HG03469 (cell line): Measurements from ENCODE around the gene TIMM8A.

Experiments
- ATAC-seq: cut with Tn5 transposase; IDR thresholded peaks from one replicate; pipeline ENCODE4 v1.9.1; 2021; ENCODE audit warnings: mild to moderate bottlenecking, moderate library complexity, moderate number of reproducible peaks; ENCODE audit not compliant: unreplicated experiment

The TIMM8A gene, protein sequence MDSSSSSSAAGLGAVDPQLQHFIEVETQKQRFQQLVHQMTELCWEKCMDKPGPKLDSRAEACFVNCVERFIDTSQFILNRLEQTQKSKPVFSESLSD

DNA sequence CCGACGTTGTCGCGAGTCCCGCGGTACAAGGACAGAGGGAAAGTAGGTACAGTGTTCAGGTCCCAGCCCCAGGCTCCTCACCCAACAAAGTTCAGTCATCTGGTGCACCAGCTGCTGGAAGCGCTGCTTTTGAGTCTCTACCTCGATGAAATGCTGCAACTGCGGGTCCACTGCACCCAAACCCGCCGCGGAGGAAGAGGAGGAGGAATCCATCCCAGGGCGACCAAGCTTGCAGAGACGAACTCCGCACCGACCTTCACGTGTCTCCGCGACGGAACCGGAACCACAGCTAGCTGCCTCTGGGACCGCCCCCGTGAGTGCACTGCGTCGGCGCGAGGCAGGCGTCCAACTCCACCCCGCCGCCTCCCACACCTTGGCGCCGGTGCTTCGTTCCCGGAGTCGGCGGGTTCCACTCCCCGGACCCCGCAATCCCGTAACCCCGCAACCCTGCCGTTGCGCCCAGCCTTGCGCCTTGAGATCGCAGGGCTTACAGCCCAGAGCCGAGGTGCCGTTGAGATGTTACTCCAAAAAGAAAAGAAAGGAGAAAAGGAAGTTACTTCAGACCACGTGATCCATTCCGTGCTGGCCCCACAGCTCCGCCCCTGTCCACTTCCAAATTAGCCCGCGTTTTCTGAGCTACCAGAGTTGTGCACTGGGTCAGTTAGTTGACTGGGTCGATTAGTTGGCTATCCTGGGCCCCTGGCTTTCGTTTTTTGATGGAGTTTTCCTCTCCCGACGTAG is at the start of gene TIMM8A:
Gene TIMM8A (minus strand): TSS at position 291 of the 741 bp plus-strand sequence. CDS start 78 bp downstream, at position 213.
- peak; percentile 94 for ATAC-seq

DNA sequence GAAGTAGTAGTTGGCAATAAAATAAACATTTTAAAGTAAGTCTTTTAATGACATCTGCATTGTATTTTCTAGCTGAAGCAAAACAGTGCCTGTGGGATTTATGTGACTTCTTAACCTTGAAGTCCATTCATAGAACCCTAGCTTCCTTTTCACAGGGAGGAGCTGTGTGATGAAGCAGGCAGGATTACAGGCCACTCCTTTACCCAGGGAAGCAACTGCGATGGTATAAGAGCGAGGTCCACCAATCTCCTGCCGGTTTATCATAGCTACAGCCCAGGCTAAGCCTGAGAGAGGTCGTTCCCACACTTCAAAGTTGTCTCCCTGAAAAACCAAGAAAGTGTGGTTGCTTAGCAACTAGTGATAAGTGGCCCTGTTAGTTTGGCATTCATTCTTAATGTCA is 49.2 kb upstream of the TIMM8A start:
- no peak for ATAC-seq

DNA sequence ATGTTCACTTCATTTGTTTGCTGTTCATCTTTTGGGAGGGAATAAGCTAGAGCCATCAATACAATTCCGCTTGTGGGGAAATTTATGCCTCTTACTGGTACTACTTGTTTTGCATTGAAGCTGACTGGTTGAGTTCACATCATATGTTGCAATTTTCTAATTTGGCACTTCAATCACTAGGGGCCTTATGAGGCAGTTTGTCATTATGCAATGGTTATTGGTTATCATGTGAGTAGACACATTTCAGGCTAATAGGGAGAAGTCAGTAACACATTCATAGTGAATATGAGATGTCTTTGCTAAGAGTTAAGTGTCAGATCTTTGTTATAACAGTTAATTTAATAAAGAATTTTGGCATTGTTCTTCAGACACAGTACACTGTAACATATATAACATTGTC is 47.2 kb upstream of the TIMM8A start:
- no peak for ATAC-seq

DNA sequence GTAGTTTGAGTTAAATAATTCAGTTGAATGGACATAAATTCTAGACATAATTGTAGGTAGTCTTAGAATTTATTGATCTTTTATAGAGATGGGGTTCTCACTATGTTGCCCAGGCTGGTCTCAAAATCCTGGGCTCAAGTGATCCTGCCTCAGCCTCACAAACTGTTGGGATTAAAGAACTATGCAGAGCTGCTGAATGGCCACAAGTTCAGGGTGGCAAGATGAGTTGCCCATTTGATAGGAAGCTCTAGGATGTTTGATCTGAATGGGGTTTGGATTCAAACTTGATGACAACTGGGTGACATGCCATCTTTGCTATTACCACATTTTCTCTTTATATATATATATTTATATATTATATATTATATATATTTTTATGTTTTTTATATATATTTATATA is 45.8 kb upstream of the TIMM8A start:
- ATAC-seq, result no peak

DNA sequence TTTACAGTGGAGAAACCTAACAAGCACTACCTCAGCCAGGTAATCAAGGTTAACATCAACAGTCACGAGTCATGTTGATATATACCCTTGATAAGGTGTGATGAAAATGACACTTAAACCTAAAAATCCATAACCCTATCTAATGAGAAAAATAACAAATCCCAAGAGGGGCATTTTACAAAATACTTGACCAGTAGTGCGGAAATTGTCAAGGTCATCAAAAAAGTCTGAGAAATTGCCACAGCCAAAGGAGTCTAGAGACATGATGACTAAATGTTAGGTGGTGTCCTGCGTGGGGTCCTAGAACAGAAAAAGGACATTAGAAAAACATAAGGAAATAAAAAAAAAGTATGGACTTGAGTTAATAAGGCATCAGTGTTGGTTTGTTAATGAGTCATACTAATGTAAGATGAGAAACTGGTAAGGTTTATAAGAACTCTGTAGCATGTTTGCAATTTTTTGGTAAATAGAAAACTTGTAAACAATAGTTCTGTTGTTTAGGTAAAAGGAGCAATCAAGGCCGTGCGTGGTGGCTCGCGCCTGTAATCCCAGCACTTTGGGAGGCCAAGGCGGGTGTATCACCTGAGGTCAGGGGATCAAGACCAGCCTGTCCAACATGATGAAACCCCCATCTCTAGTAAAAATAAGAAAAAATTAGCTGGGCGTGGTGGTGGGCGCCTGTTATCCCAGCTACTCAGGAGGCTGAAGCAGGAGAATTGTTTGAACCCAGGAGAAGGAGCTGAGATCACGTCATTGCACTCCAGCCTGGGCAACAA is 45.2 kb upstream of the TIMM8A start:
- no peak for ATAC-seq

DNA sequence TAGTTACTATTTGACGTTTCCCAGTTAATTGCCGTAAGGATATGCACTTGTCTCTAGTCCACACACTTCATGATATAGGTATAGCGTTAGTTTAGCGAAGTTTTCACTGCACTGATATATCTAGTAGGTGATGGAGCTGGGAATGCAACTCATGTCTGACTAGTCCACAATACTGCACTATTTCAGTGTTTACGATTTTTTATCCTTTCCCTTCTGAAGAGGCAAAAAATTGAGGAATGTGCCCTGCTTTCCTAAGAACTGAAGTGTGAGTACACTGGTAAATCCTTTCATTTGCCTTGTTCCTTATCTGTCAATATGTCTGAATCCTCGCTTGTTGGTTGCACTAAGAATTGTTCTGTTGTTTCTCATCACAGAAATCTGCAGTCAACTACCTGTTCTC is 43.3 kb upstream of the TIMM8A start:
- no peak for ATAC-seq

DNA sequence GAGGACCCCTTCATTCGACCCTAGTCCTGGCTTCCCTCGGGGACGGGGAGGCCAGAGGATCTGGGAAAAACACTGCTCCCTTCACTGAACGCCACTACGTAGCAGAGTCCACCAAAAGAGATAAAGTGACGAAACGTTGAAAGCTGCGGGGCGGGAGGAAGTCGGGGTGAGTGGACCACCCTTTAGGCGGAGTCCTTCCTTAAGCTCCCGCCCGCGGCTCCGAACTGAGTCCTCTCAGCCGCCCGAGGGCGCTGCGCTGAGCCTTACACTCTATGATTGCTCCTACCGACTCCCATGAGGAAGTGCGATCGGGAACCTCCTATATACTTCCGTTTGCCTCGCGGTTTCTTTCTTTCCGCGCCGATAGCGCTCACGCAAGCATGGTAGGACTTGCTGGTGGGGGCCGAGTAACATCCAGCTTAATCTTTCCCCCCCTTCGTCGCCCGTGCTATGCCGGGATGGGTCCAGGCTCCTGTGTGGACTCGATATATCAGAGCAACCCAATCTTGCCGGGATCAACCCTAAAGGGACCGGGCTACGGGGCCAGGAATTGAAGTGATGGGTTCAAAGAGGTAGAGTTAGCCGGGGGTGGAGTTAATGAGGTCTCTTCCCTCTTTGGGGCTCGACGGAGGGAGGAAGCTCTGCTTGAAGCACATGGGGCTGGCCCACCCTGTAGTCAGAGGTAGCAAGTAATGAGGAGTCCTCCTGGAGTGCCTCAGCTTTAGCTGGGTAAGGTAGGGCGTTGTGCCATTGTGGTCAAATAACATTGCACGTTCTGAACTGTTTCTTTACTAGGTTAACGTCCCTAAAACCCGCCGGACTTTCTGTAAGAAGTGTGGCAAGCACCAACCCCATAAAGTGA is 42.4 kb upstream of the TIMM8A start, which contains the start of gene RPL36A:
Gene RPL36A (plus strand): TSS at position 348 of the 862 bp plus-strand sequence. CDS start 33 bp downstream, at position 381.
- ATAC-seq, result peak; percentile 86

- no peak for ATAC-seq
Observed at GRCh38 chrX:101388604-101389003, 40.1 kb upstream of the TIMM8A start.

- ATAC-seq, result no peak
Observed at GRCh38 chrX:101386542-101386885, 38.0 kb upstream of the TIMM8A start.

- peak; percentile 41 for ATAC-seq
Observed at GRCh38 chrX:101385795-101386541, 37.4 kb upstream of the TIMM8A start, which contains the start of gene BTK. TSS of gene BTK (minus strand) at chrX:101386191. CDS start at chrX:101375284, 10,907 bp downstream.

DNA sequence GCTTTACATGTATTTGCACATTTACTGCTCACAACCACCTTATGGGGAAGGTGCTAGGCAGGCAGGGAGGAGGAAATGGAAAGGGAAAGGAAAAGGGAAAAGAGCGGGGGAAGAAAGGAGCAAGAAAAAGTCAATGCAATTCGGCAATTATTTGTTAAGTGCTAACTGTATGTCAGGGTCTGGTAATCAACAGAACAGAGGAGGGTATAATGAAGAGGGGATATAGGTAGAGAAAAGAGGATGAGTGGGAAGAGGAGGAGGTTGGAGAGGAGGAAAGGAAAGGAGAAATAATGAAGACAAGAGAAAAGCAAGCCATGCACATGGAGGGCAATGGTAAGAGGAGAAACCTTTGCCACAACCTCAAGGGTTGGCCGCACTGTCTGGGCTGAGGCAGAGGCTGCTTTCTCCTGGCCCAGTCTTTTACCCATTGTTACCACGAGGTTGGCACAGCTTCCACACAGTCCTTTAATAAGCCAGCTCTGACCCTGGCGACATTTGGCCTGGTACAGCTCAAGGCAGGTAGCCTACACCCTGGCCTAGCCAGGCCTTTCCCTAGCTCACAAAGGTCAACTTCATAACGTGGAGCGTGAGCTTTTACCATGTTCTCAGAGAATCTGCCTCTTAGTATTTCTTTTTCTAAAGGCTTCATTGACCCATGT is 36.6 kb upstream of the TIMM8A start:
- no peak for ATAC-seq

GRCh38 chrX:101383679-101384205 is 35.2 kb upstream of the TIMM8A start:
- ATAC-seq, result peak; percentile 81

DNA sequence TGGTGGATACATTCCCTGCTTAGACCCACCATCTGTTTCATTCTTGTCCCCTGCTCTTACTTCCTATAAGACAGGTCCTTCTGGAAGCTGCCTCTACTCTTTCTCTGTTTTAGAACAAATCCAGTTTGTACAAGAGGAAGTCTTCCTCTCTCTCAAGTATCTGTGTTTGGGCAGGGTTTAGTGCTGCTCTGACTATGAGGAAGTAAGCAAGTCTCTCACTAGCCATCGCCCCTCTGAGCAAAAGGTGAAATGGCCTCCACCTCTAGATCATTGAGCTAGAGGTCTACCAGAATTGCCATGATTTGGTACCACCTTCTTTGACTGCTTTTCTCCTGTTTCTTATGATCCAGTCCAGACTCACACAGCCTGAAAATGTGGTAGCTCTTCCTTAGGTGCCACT is 29.0 kb upstream of the TIMM8A start:
- no peak for ATAC-seq

GRCh38 chrX:101370888-101371504 is 22.5 kb upstream of the TIMM8A start:
- no peak for ATAC-seq

GRCh38 chrX:101369687-101370086 is 21.1 kb upstream of the TIMM8A start:
- no peak for ATAC-seq

DNA sequence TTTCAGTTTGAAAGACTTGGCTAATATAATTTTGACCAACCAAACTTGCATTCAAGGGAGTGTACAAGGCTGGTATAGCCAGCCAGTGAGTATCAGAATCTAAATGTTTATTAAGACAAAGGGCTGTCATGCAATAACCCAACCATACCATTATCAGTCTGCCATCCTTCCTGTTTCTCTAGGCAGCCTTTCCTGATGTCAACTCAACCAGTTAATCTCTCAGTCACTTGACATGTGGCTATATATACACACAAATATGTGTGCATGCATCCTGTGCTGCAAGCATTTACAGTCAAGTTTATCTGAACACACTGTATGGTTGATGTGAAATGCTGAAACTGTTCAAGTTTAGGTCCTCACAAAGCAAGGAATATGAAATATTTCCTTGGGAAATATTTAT is 20.3 kb upstream of the TIMM8A start:
- ATAC-seq, result no peak

- no peak for ATAC-seq
Observed at GRCh38 chrX:101365301-101365795, 16.8 kb upstream of the TIMM8A start.

GRCh38 chrX:101362757-101363156 is 14.2 kb upstream of the TIMM8A start:
- ATAC-seq, result no peak

DNA sequence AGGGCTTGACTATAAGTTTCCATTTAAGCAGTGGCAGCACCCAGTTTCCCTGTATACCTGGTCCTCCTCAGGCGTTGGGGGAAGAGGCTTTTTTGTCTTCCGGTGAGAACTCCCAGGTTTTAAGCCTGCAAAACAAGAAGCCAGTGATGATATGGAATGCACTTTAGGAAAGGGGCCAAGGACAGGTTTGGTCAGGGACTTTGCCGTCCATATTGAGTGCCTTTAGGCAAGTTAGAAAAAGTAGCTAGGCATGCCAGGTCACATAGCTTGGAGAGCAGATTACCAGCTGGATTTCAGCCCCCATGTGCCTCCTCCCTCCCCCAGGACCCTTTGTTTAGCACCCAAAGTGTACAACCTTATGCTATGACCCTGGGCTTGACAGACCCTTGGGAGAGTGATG is 13.6 kb upstream of the TIMM8A start:
- ATAC-seq, result no peak
